Ishikawa (cell line): Measurements from ENCODE around the gene KRTAP5-1.

Experiments
- CEBPB ChIP-seq: IDR thresholded peaks from 2 replicates; pipeline ENCODE4 v1.6.1; 2012
- CREB1 ChIP-seq: IDR thresholded peaks from 2 replicates; pipeline ENCODE4 v1.6.1; 2012; ENCODE audit warnings: low read depth
- EGR1 ChIP-seq: IDR thresholded peaks from 2 replicates; pipeline ENCODE4 v1.6.1; 2012
- EP300 ChIP-seq: IDR thresholded peaks from 2 replicates; pipeline ENCODE4 v1.6.1; 2012; ENCODE audit warnings: borderline replicate concordance
- FOXM1 ChIP-seq: IDR thresholded peaks from 2 replicates; pipeline ENCODE4 v1.6.1; 2012; ENCODE audit warnings: low read depth, borderline replicate concordance
- MAX ChIP-seq: IDR thresholded peaks from 2 replicates; pipeline ENCODE4 v1.6.1; 2012
- NFIC ChIP-seq: IDR thresholded peaks from 2 replicates; pipeline ENCODE4 v1.6.1; 2012
- RAD21 ChIP-seq: IDR thresholded peaks from 2 replicates; pipeline ENCODE4 v1.6.1; 2012; ENCODE audit warnings: low read depth
- REST ChIP-seq: IDR thresholded peaks from 2 replicates; pipeline ENCODE4 v1.6.1; 2012; ENCODE audit warnings: low read depth, mild to moderate bottlenecking
- TAF1 ChIP-seq: IDR thresholded peaks from 2 replicates; pipeline ENCODE4 v1.6.1; 2012; ENCODE audit warnings: low read depth, mild to moderate bottlenecking
- TCF12 ChIP-seq: IDR thresholded peaks from 2 replicates; pipeline ENCODE4 v1.6.1; 2012; ENCODE audit warnings: low read depth
- TEAD4 ChIP-seq: IDR thresholded peaks from 2 replicates; pipeline ENCODE4 v1.6.1; 2012
- USF1 ChIP-seq: IDR thresholded peaks from 2 replicates; pipeline ENCODE4 v1.6.1; 2012
- YY1 ChIP-seq: IDR thresholded peaks from 2 replicates; pipeline ENCODE4 v1.6.1; 2012; ENCODE audit warnings: low read depth
- ZBTB7A ChIP-seq: IDR thresholded peaks from 2 replicates; pipeline ENCODE4 v1.6.1; 2012; ENCODE audit warnings: low read depth

Gene KRTAP5-1

GRCh38 chr11:1569251-1569780 lies 15.8 kb downstream of the KRTAP5-1 start:
- TF ChIP-seq TAF1 (no peak), MAX (no peak), EGR1 (no peak), CEBPB (no peak), TCF12 (no peak)

GRCh38 chr11:1568441-1568911 lies 16.6 kb downstream of the KRTAP5-1 start:
- TF ChIP-seq EP300, result no peak
- no peak for TF ChIP-seq MAX
- TF ChIP-seq CEBPB, result no peak
- TF ChIP-seq TEAD4, result no peak
- no peak for TF ChIP-seq RAD21
- no peak for TF ChIP-seq YY1

GRCh38 chr11:1567721-1568100 lies 17.4 kb downstream of the KRTAP5-1 start:
- TF ChIP-seq REST (no peak), TEAD4 (no peak), NFIC (no peak), EGR1 (no peak)

- TF ChIP-seq REST (no peak), EGR1 (no peak), EP300 (no peak), CREB1 (no peak), RAD21 (no peak), YY1 (no peak), ZBTB7A (no peak), CEBPB (no peak), TAF1 (no peak), MAX (no peak), TEAD4 (no peak), TCF12 (no peak), USF1 (no peak), NFIC (no peak), FOXM1 (no peak)
These were observed 17.9 kb downstream of the KRTAP5-1 start for GRCh38 chr11:1567052-1567720.

GRCh38 chr11:1566381-1567051 lies 18.6 kb downstream of the KRTAP5-1 start:
- no peak for TF ChIP-seq CEBPB
- no peak for TF ChIP-seq MAX
- TF ChIP-seq TAF1, result no peak
- no peak for TF ChIP-seq FOXM1
- no peak for TF ChIP-seq YY1
- TF ChIP-seq NFIC, result no peak

- no peak for TF ChIP-seq NFIC
- no peak for TF ChIP-seq CREB1
- no peak for TF ChIP-seq YY1
- no peak for TF ChIP-seq MAX
- TF ChIP-seq CEBPB, result no peak
- no peak for TF ChIP-seq TAF1
- TF ChIP-seq TEAD4, result no peak
- no peak for TF ChIP-seq EGR1
- no peak for TF ChIP-seq FOXM1
- TF ChIP-seq RAD21, result no peak
- TF ChIP-seq REST, result no peak
- TF ChIP-seq EP300, result no peak
These were observed 19.2 kb downstream of the KRTAP5-1 start for GRCh38 chr11:1565904-1566247.
